Hematopoietic multipotent progenitor cell treated with erythropoietin and hydrocortisone succinate and interleukin-3 and kit ligand, for 8 days (in vitro differentiated cells): ENCODE data around the gene PDIA5.
"Not testable (repeated sequence)": the region's sequence is repeated elsewhere in the genome, so short reads cannot be mapped to it uniquely, and the experiment has no call there.

Source experiments
- DNase-seq: peaks from one replicate; pipeline ENCODE4 v3.0.0-alpha.2; 2015

The PDIA5 gene

DNA sequence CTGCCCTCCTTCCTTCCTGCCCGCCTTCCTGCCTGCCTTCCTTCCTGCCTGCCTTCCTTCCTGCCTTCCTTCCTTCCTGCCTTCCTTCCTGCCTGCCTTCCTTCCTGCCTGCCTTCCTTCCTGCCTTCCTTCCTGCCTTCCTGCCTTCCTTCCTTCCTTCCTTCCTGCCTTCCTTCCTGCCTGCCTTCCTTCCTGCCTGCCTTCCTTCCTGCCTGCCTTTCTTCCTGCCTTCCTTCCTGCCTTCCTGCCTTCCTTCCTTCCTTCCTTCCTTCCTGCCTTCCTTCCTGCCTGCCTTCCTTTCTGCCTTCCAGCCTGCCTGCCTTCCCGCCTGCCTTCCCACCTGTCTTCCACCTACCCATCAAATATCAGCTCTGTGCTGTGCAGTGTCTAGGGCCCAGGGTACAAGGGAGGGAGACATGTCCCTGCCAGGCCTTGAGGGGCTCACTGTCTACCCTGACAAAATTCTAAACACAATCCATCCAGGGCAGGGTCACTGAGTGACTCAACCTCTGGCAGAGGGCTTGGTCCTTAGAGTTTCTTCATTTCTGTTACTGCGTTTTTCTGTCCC is 85.1 kb downstream of the PDIA5 start:
- DNase-seq = not testable (repeated sequence)

DNA sequence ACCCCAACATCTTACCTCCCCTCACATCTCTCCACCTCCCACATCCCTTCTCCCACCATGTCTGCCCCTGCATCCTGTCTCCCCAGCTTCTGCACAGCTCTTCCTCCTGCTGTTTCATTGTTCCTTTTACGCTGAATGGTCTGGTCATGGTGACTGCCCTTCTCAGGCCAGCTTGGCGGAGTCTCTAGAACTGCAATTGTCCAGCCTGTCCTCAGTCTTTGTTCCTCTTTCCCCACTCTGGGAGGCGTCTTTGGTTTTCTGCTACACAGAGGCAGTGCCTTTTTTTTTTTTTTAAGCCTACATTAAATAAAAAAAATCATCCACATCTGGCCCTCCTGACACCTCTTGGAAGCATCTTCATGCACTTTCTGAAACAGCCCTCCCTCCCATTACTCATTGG is 85.9 kb downstream of the PDIA5 start:
- DNase-seq = no peak

DNA sequence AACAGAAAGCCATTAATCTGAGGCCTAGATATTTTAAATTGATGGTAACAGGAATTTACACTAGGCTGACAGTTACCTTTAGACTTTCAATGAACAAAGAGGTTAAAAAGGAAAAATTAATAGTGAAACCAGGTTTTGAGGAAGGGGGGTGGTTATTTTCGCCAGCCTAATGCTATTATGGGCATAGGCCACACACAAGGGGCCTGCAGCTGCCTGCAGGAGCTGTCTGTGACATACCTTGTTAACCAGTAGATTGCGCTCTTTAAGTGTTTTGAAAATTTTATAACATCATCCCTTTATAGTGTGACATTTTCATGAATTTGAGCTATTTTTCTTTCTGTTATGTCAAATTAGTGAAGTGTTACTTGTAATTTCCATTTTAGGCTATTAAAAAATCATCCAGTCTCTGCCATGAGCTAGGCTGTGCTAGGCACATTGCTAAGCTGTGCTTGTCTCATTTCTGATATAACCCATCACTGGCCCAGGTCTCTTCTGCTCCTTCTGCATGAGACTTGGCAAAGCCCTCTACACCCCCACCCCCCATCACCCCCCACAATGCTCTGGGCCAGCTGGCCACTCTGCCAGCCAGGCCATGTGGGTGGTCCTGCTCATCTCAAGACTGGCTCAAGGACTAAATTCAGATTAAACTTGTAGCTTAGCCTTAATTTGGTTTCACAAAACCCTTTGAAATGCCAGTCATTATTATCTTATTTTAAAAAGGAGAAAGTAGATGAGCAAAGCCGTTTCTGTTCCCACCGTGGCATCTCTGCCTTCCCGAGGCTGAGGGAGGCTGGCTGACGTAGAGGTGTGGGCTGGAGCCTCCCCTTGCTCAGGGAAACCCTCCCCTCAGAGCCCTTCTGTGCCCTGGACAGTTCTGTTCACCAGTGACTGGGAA is 86.5 kb downstream of the PDIA5 start:
- no peak for DNase-seq

DNA sequence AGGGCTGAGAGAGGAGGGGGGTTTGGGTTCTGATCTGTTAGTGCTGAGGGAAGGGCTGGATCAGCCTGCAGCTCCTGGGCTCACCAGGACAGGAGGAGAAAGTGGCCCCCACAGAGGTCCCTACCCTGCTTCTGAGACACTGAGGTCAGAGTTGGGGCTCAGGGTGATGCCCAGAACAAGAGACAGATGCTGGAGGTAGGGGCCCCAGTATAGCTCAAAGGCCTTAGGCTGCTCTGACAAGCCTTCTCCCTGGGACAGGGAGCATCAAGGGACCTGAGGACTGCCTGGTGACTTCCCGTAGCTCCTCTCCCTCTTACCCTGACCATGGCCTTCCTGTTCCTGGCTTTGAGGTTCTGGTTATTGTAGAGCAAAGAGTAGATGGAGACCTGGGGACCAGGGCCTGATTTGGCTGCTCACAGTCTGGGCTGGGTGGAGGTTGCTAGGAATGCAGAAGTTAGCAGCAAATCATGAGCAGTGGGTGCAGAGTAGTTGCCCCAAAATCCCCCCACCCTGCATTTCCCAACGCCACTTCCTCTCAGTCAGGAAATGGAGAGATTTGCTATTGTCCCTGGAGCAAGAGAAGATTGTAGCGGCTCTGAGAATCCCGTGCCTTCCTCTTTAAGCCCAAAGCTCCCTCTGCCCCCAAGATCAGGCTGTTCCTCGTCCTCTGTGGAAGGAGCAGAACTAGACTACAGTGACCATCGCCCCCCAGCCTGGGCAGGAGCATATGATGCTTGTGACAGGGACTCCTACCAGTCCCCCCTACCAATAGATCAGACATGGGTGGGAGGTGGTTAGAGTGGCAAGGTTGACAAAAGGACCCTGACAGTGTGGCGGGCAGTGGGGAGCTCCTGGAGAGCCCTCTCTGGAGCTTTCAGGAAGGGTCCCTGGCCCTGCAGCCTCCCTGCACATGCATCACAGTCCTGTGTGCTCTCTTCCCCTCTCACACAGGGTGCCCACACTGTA is 87.5 kb downstream of the PDIA5 start:
- DNase-seq = no peak

DNA sequence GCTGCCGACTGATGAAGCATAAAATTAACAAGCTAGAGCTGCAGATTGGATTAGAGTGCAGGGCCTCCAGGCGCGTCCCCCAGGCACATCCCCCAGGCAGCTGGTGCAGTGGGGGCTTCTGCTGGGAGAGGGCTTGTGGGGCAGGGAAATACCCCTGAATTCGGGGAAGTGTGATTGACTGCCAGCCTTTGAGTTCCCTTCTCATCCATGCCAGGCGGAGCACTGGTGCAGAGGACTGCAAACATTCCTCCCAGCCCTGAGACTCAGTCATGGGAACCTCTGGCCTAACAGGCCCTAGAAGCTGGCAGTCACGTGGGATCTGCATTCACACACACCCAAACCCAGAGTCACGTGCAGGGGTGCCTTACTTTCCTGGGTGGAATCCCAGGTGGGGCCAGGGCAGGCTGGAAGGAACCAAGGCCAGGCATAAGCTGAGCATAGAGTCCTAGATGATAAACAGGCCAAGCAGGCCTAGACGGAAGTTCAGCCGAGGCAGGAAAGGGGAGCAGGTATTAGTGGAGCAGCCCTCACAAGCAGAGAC is 88.7 kb downstream of the PDIA5 start:
- no peak for DNase-seq

DNA sequence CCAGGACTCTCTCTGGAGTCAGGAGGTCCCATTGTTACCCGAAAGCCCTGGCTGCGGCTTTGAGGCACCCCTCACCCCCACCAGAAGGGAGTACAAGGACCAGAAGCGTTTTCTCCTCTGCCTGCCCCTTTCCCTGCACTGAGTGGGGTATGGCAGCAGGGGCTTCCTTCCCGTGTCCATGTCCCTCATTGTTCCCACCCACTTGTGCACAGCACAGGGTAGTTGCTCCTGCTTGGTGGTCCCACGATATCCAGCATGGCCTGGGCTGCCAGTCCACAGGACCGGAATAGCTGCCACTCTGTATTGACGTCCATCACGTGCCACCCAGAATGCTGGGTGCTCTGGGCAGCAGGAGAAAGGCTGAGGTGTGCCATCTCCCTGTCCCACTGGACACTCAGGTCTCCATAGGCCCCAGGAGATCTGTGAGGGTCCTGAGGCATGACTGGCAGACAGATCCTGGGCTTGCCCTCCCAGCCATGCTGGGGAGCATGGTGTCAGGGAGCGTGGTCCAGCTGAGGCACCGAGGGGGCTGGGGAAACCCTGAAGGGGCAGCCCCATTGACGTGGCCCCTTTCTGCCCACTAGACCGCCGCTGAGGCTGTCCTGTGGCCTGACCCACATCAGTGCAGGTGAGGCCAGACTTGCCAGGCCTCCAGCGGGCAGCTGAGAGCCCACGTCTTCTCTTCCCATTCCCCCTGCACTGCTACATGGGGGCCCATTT is 89.6 kb downstream of the PDIA5 start:
- DNase-seq = no peak

DNA sequence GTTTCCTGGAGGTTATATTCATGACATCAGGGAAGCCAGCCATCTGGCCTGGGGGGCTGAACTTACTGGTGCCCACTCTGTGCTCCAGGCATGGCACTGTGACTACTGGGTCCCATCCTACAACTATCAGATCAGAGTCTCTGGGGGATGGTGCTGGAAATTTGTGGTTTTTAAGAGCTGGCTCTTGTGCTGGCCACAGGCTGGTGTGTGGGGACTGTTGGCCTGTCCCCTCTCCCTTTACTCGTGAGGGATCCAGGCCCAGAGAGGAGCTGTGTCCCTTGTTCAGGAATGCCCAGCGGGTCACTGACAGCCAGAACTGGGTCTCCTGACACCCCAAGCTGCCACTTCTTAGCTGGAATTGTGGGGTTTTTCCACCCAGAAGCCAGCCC is 90.4 kb downstream of the PDIA5 start:
- no peak for DNase-seq

DNA sequence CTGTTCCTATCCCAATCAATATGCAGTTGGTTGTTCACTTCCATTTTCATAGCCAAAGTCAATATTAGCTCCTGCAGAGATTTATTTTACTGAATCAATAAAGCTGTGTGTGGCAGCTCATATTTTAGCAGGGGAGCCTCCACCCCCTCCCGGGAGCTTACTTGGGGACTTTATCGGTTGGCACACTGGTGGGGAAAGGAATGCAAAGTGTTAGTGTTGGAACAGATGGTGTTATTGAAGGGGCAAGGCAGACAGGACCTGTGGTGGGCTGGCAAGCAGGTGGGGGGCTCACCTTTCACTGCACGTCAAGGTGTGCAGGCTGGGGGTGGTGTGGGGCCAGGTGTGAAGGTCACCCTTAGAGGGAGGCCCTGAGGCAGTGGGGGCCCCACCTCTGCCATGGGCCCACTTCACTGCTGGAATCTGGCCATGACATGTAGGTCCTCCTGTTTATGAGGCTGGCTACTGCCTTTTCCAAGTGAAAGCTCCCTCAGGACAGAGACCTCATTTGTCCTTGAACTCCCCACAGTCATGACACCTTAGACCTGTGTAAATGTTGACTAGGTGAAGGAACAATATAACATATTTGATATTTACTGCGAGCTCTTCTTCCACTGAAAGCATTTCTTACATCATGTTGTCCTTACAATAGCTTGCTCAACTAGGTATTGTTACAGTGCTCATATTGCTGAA is 90.9 kb downstream of the PDIA5 start:
- DNase-seq = no peak

DNA sequence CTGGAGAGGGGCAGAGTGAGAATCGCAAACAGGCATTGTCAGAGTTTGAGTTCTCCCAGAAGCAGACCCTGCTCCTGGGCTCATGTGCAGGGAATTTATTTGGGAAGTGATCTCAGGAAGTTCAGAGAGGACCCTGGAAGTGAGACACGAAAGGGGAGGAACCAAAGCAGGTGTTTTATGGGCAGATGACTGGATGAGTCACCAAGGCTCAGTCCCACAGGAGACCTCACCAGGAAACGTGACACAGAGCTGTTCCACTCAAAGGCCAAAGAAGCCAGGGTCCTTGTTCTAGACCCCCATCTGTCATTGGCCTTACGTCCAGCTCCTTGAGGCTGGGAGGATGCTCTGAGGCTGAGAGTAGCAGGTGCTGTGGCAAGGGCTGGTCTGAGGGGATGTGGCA is 91.5 kb downstream of the PDIA5 start:
- DNase-seq = no peak

DNA sequence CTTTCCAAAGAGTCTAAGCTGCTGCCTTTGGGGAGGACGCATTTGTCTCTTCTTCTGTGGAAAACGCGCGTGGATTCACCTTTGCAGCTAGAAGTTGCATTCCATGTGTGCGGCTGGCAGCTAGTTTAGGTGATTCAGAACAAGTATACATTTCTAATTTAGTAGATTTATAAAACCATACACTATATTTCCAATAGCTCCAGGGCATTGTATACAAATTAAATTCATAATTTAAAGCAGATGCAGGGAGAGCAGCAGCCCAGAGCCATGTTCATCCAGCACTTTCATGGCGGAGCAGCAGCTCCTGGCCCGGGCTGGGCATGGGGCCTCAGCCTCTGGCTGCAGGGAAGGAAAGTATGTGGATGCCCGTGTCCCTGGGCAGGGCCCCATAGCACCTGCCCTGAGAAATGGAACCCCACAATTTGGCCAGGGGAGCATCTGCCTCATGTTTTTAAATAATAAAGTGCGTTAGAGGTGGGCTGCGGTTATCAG is 92.1 kb downstream of the PDIA5 start:
- no peak for DNase-seq

DNA sequence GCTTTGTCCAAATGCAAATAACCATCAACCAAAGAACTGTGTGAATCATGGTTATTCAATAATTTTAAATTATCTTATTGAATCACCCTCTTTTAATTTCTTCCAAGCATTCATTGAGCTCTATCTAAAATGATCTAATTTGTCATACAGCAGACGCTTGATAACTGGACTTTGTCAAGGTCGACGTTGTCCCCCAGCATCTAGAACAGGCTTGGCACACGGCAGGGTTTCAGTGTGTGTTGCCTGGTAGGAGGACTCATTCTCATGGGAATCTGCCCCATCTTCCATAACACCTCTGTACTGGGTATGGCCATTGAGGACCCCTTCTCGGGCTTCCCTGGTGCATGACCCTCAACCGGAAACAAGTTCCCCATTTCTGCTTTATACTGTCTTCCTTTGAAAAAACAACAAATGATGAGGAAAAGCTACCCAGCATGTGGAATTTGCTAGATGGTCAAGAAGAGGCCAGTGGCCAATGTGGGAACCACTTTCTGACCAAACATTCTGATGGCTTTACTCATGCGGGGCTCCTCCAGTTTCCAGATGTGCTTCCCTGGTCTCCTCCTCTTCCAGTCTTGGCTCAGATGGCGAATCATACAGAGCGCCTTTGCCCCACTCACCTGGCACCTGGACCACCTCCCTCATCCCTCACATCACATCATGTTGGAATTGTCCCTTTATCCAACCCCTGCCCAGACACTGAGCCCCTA is 93.3 kb downstream of the PDIA5 start:
- no peak for DNase-seq

DNA sequence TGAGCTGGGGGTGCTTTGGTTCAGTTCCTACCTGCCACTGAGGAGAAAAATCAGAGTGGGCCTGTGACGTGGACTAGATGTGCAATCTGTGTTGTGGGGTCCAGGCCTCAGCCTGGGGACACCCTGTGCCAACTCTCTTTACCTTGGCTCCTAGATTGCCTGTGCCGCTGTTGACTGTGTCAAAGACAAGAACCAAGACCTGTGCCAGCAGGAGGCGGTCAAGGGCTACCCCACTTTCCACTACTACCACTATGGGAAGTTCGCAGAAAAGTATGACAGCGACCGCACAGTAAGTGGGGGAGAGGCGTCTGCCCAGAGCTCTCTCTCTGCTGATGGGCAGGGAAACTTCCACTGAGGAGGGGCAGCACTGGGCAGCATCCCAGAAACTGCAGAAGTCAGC is 94.3 kb downstream of the PDIA5 start:
- no peak for DNase-seq

DNA sequence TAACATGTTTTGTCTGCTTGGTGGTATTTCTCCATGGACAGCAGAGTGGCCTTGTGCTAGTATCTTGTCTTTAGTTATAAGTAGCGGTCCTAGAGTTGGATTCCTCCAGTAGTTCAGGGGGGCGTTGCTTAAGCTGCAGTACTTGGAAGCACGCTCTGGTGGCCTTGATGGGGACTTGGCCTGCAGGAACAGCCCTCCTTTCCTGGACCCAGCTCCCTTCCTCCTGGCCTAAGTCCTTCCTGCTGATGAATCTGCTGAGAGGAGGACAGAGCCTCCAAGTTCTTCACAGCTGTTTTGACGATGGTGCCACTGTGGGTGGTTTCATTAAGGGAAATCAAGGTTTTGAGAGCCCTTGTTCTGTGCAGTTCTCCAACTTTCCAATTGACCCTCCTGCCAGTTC is 96.3 kb downstream of the PDIA5 start:
- no peak for DNase-seq

DNA sequence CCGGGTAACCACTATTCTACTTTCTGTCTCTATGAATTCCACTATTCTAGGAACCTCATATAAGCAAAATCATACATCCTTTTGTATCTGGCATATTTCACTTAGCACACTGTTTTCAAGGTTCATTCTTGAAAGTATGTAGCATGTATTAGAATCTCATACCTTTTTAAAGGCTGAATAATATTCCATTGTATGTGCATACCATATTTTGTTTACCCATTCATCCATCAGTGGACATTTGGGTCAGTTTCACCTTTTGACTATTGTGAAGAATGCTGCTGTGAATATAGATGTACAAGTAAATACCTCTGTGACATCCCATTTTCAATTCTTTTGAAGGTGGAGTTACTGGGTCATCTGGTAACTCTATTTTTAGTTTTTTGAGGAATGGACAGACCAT is 98.3 kb downstream of the PDIA5 start:
- DNase-seq = no peak

DNA sequence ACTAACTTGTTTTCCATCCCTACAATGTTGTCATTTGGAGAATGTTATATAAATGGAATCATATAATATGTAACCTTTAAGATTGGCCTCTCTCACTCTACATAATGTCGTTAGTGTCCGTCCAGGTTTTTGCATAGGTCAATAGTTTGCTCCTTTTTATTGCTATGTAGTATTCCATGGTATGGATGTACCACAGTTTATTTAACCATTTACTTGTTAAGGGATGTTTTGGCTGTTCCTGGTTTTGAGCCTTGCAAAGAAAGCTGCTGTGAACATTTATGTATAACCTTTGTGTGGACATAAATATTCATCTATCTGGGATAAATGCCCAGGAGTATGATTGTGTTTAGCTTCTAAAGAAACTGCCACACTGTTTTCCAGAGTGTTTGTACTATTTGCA is 100.9 kb downstream of the PDIA5 start:
- no peak for DNase-seq

DNA sequence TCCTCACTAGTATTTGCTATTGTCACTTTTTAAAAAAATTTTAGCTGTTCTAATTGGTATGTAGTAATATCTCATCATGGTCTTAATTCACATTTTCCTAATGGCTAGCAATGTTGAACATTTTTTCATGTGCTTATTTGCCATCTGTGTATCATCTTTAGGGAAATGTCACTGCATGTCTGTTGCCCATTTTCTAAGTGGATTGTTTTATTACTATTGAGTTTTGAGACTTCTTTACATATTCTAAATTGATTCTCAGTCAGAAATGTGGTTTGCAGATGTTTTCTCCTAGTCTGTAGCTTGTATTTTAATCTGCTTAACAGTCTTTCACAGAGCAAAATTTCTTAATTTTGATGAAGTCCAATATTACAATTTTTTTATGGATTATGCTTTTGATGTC is 101.3 kb downstream of the PDIA5 start:
- DNase-seq = no peak

DNA sequence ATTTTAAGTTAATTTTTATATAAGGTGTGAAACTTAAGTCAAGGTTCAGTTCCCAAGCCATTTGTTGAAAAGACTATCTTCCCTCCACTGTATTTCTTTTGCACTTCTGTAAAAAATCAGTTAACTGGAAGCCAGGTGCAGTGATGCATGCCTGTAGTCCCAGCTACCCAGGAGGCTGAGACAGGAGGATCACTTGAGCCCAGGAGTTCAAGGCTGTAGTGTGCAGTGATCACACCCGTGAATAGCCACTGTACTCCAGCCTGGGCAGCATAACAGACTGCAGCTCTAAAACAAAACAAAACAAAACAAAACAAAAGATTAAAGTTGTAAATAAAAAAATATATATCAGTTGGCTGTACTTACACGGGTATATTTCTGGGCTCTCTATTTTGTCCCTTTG is 101.8 kb downstream of the PDIA5 start:
- no peak for DNase-seq

DNA sequence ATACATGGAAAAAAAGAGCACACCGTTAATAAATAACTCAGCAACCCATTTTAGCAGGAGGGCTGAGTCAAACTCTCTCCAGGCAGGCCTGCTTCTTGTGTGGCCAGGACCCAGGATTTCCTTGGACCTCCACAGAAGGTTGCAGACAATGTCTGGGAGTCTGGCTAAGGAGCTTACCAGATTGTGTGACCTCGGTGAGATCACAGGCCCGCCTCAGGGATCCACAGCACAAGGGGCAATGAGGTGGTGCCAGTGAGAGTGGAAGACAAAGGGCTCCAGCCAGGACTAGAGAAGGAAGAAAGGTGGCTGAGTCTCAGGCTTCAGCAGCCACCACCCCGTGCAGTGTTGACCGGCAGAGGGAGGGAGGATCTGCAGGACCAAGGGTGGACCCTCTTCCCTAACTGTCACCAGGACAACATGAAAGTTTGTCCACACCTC is 102.7 kb downstream of the PDIA5 start:
- DNase-seq = no peak

DNA sequence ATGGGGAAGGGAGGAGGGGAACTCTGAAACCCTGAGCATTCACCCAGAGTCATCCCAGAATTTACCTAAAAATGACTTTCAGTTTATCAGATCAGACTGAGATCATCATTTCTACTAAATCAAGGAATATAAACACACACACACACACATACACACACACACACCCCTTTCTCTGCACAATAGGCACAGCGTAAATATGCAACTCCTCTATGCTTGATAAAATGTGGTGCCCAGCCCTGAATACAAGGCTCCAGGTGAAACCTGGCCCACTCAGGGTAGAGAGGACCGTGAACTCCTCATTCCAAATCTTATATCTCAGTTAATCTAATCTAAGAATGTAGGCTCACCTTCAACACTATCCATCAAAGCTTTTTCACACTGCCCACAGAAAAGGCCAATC is 103.1 kb downstream of the PDIA5 start:
- no peak for DNase-seq

DNA sequence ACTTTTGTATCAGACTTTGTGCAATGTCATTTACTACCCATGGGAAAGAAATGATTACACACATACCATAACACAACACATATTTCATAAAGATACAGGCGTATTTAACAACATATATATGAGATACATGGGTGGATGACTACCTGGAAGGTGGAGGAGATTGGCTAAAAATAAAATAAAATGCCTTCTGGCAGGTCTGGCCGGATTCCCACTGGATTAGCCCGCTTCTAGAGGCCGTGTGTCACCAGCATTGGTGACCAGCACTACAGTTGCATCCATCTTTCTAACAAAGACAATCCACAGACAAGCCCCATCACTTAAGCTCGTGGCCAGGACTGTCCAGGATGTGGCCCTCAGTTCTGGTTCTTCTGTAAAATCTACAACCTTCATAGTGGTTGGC is 114.0 kb downstream of the PDIA5 start:
- DNase-seq = no peak

DNA sequence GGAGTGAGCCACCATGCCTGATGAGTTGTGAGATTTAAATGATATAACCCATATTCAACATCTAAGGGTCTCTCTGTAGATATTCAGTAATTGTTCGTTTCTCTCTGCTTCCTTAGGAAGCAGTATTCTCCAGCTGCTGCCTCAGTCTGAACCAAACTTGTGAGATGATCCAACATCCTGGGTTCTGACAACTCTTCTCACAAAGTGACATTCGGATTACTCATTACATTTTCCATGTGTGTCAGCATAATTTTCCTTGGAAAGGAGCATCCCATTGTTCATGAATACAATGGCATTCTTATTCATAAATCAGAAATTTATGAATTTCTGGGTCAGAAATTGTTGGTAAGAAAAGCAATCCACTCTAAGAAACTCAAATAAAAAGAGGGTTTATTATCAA is 119.9 kb downstream of the PDIA5 start:
- DNase-seq = no peak
